HG03571 (cell line): ENCODE measurements around the gene TMEM209.

Experiments used
- ATAC-seq: cut with Tn5 transposase; IDR thresholded peaks from one replicate; pipeline ENCODE4 v1.9.1; 2021; ENCODE audit not compliant: unreplicated experiment

TMEM209 gene

DNA sequence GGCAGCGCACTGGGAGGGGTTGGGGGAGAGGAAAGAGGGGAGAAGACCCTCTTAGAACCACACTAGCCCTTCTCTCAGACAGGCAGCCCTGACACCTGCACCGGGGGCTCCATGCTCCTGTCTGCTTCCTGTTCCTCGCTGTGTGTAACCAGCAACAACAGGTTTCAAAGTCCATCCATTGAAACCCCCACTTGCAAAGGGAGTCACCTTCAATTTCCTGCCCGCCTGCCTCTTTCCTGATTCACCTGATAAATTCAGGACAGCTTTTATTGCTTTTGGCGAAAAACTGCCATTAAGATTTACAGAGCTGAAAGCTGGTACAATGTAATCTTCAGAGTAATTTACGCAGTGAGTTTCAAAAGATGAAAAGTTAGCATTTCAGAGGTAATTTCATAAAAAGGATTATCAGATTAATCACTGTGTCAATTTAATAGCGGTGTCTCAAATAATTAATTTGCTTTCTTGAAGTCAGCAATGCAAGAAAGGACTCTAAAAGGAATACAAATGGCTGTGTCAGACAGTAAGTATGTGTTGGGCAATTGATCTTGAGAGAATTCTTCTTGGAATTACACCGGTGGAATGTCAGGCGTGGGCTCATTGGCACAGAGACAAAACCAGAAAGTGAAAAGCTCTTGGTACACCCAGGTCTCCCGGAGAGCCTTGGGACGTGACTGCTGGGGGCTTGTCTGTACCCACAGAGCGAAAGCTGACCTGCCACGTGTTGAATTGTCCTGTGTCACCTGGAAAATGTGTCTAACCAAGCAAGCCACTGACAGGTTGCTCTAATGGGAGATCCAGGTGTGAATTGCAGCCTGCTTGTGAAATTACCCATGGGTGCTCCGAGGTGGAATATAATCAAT, 60.7 kb downstream of the TMEM209 start:
- ATAC-seq = no peak

DNA sequence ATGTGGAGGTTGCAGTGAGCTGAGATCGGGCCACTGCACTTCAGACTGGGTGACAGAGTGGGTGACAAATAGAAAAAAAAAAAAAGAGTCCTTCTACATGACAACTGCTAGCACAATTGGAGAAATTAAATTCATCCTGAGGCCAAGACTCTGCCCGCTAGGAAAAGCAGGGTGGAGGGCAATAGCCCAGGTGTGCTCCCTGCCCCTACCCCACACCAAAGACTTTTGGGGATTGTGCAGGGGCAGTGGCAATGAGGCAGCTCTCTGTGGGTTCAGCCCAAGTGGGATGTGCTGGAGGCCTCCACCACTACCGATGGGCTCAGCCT, 61.3 kb downstream of the TMEM209 start:
- no peak for ATAC-seq

- no peak for ATAC-seq
Observed at GRCh38 chr7:130143334-130143732, 61.9 kb downstream of the TMEM209 start.

GRCh38 chr7:130142654-130143333, 62.4 kb downstream of the TMEM209 start:
- ATAC-seq = no peak

- ATAC-seq = no peak
Observed at GRCh38 chr7:130141884-130142653, 63.1 kb downstream of the TMEM209 start.

DNA sequence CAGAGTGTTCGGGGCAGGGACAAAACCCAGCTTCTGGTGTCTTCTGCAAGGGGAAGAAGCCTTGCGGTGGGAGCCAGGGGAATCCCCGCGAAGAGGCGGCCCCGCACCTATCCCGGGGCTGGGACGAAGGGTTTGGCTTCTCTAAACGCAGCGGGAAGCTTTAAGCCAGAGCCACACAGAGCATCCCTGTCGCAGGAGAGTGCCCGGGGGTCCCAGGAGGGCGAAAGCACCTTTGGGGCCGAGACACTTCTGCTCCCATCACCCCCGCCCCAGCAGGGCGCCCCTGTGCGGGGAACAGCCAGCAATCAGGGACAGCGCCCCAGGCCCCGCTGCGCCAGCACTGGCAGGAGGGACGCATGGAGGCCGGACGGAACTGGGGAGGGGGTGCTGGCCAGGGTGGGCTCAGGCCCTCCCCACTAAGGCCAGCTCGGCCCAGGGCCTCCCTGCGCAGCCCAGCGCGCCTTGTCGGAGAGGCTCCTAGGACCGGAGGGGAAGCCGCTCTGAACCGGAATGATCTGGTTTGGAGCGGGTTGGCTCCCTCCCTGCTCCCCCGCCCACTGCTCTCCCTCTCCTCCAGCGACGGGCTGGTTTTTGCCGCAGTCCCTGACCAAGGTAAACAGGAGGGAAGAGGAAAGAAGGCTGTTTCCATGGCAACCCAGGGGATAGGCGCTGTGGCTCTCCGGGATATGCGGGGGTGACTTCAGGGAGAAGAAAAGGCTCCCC, 63.9 kb downstream of the TMEM209 start:
- ATAC-seq = no peak

DNA sequence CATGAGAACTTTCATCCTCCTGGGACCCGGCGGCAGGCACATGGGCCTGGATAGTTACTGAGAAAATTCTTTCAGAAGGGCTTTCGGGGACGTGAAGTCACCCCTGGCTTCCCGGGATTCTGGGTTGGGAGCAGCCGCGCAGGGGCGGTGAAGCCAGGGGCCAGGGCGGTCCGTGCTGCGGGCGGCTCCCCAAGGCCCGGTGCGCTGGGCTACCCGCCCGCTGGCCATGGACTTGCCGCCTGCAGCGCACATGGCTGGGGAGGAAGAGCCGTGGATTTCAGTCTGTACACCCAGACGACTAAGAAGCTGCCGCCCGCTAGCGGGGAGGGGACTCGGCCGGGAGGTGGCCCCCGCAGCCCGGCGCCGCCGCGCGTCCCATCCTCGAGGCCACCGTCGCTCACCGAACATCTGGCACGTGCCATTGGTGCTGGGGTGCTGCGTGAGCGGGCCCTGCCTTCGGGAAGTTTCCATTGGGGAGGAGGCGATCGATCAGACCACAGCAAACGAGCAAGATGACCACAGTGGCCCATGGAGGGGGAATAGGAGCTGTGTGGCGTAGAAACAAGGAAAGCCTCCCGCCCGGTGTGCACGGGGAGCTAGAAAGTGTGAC, 64.5 kb downstream of the TMEM209 start:
- ATAC-seq = no peak

DNA sequence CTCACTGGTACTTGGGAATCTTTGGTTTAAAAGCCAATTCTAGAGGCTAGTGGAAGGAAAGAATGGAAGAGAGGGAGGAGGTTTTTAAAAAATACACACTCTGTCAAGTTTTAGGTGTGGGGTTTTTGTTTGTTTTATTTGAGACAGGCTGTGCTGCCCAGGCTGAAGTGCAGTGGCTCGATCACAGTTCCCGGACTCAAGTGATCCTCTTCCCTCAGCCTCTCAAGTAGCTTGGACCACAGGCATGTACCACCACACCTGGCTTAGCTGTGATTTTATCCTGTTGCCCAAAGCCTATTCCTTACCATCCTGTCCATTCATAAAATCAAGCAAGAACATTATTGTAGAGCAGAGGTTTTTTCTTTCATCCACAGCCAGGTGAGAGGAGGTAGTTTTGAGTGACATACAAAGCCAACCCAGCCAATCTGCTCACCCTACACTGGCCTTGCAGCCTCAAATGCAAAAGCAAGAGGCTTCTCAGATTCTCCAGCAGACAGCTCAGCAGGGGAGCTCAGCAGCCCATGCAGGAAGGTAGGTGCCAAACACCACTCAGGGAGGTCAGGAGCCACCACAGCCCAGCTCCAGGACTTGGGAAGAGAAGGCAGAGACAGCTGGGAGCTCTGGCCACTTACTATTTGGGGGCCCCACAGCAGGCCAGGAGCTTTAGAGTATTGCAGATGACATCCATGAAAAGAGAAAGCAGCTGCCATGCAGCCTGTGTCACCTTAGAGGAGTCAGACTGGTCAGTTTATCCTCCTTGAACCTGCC, 65.8 kb downstream of the TMEM209 start:
- ATAC-seq = no peak

- ATAC-seq = no peak
Observed at GRCh38 chr7:130137207-130137606, 68.0 kb downstream of the TMEM209 start.

- ATAC-seq = no peak
Observed at GRCh38 chr7:130136579-130137167, 68.5 kb downstream of the TMEM209 start.

DNA sequence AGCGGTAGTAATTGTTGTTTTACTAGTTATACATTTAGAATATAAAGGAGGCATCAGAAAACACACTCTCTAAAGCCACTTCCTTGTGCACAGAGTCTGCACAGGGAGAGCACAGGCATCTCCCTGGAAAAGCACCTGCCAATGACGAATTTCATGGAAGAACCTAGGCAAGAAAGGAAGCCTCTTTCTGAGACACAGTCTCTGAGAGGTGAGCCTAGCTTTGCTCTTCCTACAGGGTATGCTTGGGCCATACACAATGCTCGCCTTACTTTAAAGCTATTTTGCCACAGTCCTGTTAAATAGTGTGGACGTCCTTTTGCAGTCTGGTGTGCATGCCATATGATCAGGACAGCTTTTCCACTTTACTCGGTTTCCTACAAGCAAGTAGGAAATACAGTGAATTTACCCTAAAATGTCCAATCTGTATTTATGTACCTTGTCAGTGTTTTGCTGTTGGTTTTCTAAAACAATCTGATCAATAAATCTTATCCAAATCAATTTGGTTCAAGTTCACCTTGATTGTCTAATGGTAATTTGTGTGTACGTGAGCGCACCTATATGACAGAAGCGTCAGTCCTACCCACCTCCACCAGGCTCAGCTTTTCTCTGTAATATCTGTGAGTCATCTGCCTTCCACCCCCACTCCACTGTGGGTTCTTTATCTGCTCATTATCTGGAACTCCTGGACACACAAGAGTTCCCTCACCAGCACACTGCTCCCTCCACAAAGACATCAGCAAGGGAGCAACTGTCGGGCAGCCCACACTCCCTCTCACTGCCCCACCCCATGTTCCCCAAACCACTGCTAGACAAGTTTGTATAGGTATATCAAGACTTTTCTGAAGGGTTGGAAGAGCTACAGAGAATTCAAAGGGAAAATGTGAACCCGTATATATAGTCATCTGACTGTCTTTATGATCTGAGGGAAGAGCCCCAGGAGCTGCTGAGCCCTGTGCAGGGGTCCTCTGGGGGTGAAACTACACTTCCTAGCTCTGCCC, 69.7 kb downstream of the TMEM209 start:
- ATAC-seq = no peak

GRCh38 chr7:130134726-130135125, 70.5 kb downstream of the TMEM209 start:
- no peak for ATAC-seq

GRCh38 chr7:130134106-130134636, 71.0 kb downstream of the TMEM209 start:
- no peak for ATAC-seq

GRCh38 chr7:130133029-130133782, 72.0 kb downstream of the TMEM209 start:
- no peak for ATAC-seq

DNA sequence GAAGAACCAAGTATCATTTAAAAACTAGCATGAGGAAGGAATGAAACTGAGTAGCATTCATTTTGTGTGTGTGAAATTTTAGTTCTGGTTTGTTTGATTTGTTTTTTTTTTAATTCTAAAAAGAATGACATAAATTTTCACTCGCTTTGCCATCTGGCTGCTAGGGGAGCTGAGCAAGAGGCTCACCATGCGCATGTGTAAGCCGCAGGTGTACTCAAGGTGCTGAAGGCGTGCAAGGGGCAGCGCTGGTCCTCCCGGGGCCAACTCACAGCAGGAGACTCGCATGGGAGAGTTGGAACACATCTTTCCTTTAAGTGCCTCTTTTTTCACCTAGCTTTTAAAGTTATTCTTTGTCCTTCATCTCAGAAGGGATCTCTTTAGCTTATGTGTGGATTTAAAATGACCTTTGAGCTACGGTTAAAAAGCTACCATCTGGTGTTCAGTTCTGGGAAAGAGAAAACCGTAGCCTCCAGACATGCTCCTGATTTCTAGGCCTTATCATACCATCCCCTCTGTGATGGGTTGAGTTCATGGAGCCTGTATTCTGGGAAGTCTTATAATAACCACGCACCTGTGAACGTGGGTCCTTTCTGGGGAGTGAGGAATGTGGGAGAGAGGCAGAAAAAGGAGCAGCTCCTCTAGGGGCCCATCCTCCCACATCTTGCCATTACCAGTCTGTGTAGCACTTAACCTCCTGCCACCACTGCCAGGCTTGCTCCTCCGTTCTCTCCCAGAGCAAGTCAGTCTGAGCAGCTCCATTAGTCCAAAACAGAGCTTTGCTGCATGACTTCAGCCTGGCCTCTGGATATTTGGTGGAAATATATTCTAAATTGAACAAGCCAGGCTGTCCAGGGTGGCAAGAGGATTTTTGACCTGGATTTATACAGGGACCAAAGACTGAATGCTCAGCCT, 73.0 kb downstream of the TMEM209 start:
- ATAC-seq = no peak

DNA sequence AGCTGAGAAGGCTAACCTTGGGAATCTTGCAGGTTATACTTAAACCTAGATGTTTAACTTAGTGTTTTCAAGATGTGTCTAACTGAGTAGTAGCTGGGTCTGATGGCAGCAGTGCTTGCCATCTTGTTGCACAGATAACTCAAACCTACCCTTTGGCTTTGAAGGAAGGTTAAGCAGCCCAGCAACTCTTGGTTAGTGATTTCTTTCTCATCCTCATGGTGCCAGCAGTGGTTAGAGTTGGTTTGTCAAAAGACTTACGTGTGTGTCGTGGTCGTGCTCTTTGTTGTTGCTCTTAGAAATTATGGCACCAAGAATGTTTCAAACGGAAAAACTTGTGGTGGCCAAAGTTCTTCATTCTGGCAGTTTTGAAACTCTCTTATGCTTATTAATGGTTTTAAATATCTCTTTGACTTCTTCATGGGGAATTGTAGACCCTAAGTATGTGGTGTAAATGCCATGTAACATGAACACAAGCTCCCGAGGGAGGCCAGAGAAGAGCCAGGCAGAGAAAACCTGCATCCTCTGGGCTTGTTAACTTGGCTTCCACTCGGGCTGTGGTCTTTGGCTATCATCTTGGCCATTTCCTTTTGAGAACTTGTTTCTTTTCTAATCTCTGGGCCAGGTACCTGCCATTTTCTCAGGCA, 73.9 kb downstream of the TMEM209 start:
- ATAC-seq = no peak
